NCI-H2107 (cell line): ENCODE data around the gene IL21R.

ENCODE experiments used
- DNase-seq: peaks from one replicate; lab custom pipeline; 2025; lab: John Stamatoyannopoulos, UW

Gene IL21R

DNA sequence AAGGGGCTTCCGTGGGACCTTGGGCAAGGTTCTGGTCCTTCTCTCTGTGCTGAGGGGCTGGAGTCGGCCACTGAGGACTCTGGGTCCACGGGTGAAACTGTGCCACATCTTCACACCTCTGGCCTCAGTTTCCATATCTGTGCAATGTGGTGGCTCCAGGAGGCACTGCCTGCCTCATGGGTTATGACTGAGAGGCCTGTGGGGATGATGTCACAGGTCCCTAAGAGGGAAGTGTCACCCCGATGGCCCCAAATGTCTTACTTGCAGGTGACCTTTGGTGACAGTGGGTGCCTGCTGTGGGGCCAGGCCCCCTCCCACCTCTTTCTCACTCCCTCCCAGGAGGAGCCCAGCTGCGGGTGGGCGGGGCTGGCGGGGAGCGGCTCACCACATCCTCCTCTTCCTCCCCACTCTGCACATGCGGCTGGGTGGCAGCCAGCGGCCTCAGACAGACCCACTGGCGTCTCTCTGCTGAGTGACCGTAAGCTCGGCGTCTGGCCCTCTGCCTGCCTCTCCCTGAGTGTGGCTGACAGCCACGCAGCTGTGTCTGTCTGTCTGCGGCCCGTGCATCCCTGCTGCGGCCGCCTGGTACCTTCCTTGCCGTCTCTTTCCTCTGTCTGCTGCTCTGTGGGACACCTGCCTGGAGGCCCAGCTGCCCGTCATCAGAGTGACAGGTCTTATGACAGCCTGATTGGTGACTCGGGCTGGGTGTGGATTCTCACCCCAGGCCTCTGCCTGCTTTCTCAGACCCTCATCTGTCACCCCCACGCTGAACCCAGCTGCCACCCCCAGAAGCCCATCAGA lies at the start of gene IL21R:
IL21R (plus strand) TSS at position 407 of the 801 bp plus-strand sequence. CDS start 27,898 bp downstream, outside the sequence.
- no peak for DNase-seq

DNA sequence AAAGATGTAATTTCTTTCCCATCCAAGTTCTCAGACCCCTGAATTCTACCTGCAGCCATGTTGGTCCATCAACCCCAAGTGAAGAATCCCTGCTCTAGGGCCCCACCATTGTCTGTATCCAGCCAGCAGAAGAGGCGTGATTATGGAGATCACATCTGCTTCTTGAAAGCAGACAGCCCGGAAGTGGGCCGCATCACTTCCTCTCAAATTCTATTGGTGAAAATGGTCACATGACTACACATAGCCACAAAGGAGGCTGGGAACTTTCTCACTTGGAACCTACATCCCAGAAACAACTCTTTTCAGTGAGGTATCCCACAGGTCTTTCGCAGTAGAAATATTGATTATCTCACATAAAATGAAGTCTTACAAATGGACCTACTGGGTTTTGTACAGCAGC lies 48.1 kb upstream of the IL21R start:
- no peak for DNase-seq

DNA sequence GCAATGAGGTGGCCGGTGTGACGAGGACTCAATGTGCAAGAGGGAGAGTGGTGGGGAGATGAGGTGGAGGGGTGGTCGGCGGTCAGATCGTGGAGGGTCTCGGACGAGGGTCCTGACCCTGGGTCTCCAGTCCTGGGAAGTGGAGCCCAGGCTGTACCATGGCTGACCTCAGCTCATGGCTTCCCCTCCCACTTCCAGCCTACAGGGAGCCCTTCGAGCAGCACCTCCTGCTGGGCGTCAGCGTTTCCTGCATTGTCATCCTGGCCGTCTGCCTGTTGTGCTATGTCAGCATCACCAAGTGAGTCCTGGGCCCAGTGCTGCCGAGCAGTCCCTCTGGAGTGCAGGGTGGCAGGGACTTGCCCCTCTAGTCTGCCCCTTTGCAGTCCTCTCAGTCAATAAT lies 46.4 kb upstream of the IL21R start:
- DNase-seq = no peak

DNA sequence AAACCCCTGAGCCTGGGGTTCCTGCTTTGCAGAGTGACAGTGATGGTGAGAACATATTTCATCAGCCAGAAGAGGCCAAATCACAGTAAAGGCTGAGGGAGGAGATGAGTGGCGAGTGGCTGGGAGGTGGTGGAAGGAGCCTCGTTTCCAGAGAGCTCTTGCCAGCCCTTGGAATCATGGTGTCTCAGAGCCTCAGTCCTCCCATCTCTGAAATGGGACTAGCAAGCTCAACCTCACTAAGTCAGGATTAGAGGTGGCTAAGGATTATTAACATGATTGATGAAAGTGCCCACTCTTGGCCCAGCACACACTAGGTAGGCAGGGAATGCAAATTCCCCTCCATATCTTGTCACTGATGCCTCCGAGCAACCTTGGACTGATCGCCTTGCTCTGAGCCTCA lies 45.2 kb upstream of the IL21R start:
- no peak for DNase-seq

DNA sequence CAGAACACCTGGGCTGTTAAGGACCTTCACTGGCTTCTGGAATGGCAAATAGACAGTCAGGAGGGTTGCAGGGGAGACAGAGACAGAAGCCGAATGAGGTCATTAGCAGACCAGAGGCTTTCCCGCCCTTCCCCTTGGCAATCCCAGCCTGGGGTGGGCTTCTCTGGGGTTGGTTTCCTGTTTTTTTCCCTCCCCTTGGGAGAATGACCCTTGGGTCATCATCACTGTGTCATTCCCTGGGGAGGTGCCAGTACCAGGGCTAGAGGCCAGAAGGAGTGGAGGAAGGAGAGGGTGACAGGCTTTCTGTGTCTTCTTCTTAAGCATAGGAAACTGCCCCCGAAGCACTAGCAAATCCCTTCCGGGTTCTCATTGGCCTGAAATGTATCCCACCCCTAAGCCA lies 42.9 kb upstream of the IL21R start:
- DNase-seq = no peak

DNA sequence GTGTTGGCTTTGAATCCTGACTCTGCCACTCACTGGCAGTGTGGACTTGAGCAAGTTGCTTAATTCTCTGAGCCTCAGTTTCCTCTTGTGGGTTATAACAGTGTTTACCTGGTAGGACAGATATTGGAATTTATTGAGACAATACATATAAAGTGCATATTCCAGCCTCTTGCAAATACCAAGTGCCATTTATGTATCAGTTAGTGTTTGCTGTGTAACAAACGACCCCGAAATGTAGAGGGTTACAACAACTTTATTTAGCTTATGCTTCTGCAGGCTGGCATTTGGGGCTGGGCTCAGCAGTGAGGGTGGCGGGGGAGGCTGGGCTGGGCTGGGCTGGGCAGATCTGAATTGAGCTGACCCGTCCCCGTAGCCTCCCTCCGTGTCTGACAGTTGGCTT lies 42.4 kb upstream of the IL21R start:
- no peak for DNase-seq

DNA sequence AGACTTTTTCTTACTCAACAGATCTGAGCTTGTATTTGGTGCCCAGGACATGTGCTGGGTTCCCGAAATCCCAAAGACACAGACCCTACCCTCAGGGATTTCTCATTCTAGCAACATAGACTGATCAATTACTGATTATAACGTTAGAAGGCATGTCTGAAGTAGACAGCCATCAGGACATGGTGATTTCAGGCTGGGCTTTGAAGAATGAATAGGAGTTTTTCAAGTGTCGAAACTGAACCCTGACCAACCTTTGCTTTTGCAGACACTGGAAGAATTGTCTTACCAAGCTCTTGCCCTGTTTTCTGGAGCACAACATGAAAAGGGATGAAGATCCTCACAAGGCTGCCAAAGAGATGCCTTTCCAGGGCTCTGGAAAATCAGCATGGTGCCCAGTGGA lies 40.0 kb upstream of the IL21R start:
- DNase-seq = no peak

DNA sequence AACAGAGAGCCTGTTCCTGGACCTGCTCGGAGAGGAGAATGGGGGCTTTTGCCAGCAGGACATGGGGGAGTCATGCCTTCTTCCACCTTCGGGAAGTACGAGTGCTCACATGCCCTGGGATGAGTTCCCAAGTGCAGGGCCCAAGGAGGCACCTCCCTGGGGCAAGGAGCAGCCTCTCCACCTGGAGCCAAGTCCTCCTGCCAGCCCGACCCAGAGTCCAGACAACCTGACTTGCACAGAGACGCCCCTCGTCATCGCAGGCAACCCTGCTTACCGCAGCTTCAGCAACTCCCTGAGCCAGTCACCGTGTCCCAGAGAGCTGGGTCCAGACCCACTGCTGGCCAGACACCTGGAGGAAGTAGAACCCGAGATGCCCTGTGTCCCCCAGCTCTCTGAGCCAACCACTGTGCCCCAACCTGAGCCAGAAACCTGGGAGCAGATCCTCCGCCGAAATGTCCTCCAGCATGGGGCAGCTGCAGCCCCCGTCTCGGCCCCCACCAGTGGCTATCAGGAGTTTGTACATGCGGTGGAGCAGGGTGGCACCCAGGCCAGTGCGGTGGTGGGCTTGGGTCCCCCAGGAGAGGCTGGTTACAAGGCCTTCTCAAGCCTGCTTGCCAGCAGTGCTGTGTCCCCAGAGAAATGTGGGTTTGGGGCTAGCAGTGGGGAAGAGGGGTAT lies 39.3 kb upstream of the IL21R start:
- DNase-seq = no peak

DNA sequence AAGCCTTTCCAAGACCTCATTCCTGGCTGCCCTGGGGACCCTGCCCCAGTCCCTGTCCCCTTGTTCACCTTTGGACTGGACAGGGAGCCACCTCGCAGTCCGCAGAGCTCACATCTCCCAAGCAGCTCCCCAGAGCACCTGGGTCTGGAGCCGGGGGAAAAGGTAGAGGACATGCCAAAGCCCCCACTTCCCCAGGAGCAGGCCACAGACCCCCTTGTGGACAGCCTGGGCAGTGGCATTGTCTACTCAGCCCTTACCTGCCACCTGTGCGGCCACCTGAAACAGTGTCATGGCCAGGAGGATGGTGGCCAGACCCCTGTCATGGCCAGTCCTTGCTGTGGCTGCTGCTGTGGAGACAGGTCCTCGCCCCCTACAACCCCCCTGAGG lies 38.7 kb upstream of the IL21R start:
- DNase-seq = no peak

DNA sequence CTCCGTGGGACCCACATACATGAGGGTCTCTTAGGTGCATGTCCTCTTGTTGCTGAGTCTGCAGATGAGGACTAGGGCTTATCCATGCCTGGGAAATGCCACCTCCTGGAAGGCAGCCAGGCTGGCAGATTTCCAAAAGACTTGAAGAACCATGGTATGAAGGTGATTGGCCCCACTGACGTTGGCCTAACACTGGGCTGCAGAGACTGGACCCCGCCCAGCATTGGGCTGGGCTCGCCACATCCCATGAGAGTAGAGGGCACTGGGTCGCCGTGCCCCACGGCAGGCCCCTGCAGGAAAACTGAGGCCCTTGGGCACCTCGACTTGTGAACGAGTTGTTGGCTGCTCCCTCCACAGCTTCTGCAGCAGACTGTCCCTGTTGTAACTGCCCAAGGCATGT lies 38.2 kb upstream of the IL21R start:
- DNase-seq = no peak

DNA sequence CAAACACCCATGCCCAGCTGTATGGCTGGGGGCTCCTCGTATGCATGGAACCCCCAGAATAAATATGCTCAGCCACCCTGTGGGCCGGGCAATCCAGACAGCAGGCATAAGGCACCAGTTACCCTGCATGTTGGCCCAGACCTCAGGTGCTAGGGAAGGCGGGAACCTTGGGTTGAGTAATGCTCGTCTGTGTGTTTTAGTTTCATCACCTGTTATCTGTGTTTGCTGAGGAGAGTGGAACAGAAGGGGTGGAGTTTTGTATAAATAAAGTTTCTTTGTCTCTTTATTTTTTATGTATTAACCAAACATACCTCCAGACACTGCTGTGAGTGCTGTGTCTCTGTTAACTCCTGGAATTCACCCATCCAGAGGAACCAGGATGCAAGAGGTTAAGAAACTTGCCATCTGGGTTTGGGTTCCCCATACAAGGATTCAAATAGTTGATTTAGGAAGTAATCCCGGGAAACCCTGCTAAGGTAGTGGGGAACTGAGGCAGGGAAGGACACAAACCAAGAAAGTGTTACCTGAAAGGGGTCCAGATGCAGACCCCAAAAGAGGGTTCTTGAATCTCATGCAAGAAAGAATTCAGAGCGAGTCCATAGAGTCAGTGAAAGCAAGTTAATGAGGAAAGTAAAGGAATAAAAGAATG lies 37.4 kb upstream of the IL21R start:
- DNase-seq = no peak

DNA sequence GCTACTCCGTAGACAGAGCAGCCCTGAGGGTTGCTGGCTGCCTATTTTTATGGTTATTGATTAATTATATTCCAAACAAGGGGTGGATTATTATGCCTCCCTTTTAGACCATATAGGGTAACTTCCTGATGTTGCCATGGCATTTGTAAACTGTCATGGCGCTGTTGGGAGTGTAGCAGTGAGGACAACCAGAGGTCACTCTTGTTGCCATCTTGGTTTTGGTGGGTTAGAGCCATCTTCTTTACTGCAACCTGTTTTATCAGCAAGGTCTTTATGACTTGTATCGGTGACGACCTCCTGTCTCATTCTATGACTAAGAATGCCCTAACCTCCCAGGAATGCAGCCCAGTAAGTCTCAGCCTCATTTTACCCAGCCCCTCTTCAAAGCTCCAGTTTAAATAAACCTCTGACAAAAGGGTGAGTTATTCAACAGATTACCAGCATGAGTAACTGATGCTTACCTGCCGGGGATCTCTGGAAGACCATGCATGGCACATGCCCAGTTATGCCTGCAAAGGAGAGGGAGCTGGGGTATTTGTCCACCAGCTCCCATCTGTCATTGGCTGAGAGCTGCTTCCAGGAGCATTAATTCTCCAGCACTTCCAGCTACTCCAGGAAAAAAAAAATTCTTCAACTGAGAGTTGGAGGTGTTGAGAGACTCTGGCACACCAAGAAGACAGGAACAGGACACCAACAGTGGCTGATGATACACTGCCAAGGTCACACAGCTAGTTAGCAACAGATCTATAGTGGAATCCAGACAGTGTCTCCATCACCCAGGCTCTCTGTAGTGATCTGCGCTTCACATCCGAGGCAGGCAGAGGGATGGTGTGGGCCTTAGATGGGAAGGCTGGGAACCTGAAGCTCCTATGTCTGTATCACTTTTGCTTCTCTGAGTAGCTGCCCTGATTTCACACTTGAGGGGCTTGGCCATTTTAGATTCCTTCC lies 36.6 kb upstream of the IL21R start:
- no peak for DNase-seq

DNA sequence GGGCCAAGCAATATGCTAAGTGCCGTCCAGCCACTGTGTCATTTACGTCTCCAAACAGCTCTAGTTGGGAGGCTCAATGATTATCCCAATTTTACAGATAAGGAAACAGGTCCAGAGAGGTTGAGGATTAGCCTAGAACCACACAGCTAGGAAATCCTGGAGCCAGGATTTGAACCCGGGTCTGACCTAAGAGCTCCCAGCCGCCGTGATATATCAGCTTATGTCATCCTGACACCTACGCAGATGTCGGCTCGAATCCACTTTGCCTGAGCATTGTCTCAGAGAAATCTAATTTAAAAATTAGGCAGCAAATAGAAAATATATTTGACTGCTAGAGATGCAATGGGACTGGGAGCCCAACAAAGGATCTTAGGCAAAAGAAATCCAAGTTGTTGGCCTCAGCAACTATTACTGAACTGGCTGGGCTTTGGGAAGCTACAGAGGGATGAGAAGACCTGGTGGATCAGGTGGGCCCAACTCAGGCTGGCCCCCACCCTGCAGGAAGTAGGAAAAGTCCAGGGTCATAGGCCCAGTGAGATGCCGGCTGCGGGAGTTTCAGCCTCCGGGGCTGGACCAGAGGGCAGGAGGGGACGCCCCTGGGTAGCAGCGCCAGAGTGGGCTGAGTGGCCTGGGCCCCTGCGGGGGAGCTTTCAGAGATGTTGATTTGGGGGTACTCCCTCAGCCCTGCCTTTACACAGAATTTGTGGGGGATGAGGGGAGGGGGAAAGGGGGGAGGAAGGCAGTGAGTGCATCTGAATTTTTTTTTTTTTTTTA lies 35.1 kb upstream of the IL21R start:
- no peak for DNase-seq

DNA sequence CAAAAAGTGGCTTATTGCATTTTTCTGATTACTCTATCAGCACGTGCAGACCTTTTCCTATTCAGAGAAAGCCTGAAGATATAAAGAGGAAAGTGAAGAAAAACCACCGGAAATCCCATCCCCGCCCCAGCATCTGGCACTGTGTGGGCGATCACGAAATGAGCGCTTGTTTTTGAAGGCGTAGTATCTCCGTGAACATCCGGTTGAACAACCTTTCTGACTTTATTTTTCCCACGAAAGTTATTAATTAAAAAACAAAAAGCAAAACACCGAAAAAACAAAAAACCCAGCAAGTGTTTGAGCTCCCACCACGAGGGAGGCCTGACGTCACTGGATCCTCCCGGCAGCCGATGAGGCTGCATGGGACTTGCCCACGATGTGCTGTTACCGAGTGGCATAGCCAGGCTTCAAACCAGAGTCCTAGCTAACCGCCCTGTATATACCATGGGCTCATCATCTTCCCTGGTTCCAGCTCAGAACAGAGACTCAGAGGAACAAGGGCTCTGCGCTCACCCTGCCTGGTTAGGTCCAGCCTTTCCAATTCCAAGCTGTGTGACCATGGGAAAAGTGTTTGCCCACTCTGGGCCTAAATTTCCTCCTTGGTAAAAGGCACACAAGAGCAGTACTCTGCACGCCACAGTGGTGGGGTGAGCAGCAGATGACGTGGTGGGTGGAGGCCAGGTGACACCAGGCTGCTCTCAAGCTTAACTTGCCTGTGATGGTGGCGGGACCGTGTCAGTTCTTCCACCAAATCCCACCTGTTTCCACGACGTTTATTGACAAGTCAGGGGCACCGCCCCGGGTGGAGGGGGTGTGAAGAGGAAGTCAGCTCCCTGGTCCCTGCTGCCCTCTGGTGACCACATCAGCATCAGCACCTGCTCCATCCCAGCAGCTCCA lies 34.3 kb upstream of the IL21R start:
- no peak for DNase-seq

DNA sequence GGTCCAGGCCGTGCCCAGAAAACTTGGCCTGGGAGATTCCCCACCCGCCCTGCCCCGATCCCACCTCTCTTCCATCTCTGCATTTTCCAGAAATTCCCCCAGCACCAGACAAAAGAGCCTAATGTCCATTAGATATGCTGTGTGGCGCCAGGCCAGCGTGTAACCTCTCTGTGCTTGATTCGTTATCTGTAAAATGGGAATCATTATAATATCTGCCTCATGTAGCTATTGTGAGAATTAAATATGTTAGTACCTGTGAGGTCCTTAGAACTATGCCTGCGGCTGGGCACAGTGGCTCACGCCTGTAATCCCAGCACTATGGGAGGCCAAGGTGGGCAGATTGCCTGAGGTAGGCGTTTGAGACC lies 33.6 kb upstream of the IL21R start:
- DNase-seq = no peak

DNA sequence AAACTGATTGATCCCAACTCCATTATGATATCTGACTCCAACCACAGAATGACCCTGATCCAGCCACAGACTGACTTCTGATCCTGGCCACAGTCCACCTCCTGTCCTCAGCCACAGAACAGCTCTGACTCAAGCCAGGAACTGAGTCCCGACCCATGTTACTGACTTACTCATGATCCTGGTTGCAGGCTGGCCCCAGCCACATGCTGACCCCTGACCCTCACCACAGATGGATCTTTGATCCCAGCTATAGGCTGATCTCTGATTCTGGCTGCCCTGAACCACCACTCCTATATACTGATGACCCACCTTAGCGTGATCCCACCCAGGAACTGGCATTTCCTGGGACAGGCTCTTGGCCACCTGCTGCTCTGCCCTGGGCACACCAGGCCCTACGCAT lies 32.2 kb upstream of the IL21R start:
- no peak for DNase-seq

DNA sequence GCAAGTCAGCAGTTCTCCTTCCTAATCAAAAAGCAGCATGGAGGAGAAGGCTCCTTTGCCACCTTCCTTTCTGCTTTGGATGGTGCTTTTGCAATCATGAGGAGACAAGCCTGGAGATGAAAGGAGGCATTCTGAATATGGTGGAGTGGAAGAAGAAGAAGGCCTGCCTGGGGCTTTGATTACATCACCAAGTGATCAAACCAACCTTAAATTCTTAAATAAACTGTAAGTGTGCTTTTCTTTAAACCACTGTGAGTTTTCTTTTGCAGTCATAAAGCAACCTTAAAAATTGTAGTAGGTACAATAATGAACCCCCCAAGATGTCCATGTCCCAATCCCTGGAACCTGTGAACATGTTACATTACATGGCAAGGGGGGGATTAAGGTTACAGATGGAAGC lies 31.7 kb upstream of the IL21R start:
- DNase-seq = no peak

DNA sequence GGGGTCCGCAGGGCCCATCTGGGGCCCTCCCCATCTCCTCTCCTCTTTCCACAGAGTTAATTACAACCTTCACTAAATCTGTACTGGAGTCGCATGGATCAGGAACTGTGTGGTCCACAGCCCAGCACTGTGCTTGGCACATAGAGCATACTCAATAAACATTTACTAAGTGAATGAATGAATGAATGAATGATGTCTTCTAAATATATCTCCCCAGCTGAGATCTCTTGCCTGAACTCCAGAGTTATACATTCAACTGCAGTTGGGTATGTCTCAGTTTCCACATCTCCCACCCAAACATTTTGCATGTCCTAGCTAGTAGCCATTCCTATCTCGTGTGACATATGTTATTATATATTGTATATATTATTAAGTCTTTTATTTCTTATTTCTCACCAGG lies 28.7 kb upstream of the IL21R start:
- no peak for DNase-seq

DNA sequence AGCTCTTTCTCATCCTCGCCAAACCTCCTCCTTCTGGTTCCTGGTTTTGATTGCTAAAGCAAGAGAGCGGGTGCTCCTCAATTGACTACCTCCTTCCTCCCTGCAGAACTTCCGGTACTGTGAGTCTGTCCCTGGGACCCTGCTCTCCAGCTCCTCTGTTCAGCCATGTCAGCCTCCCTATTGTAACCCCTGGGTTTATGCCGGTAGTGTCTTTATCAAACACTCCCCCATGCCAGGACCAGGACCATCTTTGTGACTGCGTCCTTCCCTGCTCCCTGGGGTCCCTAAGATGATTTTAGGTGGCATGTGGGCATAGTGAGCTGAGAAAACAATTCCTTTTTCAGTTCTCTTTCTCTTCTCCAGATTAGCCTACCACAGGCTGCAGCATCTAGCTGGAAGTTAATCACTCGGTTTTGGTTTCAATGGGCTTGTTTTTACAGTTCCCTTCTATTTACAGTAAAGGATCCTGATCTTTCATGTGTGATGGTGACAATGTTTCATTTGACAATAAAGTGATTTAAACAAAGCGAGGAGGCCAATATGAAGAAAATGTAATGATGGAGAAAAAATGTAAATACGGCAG lies 27.7 kb upstream of the IL21R start:
- no peak for DNase-seq

DNA sequence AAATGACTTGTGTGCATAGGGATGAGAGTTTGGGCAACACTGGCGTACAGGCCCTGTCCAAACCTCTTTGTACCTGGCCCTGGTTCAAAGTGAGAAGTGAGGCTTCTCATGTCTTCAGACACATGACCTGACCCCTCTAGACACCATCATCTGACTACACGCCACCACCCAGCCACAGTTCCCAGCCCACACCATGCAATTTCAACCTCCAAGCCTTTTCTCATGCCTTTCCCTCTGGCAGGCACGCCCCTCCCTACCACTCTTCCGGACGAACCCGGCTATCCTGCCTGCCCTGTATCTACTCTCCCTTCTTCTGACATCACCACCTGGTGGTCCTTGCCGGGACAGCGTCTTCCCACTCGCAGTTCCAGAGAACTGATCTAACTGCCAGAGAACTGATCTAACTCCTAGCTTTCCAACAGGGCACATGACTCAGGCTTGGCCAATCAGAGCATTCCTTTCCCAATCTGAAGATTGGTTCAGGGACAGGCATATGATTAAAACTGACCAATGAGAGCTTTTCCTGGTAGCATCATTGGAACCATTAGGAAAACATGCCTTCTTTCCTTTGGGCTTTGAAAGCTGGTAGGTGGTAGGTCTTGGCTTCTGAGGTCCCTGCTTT lies 27.1 kb upstream of the IL21R start:
- DNase-seq = no peak
